Keratinocyte (primary cell): ENCODE results near the gene SPATA16. TPM values are rescaled to one million over a fixed set of nuclear protein-coding genes. Genes with fewer than 3 reads are reported as not detected.

Experiments
- DNase-seq: peaks from one replicate; pipeline ENCODE4 v3.0.0-alpha.2; 2011; ENCODE audit warnings: low read depth, missing footprints, low spot score
- FAIRE-seq: peaks from 2 replicates; lab custom pipeline; 2011; peaks lifted over from hg19 to GRCh38; lab: Jason Lieb, UNC
- H2AFZ ChIP-seq: 2 replicates; pipeline ENCODE4 v1.6.0; 2012; ENCODE audit warnings: low read length, control low read depth, inconsistent platforms; ENCODE audit not compliant: control insufficient read depth
- H3K27ac ChIP-seq: 2 replicates; pipeline ENCODE4 v1.5.1; 2011; ENCODE audit warnings: low read length; ENCODE audit not compliant: control insufficient read depth, insufficient read depth
- H3K27me3 ChIP-seq: 3 replicates; pipeline ENCODE4 v1.6.0; 2011; ENCODE audit warnings: low read length; ENCODE audit not compliant: control insufficient read depth, insufficient read depth; ENCODE audit errors: extremely low read depth
- H3K36me3 ChIP-seq, 2 experiments: 2 replicates in 1 of 2; 3 replicates in 1 of 2; pipeline ENCODE4 v1.5.1; 2011; ENCODE audit warnings: low read length in 2 of 2, mild to moderate bottlenecking in 1 of 2; ENCODE audit not compliant: control insufficient read depth in 2 of 2, insufficient read depth in 2 of 2; ENCODE audit errors: extremely low read depth in 1 of 2
- H3K4me1 ChIP-seq: 3 replicates; pipeline ENCODE4 v1.5.1; 2011; ENCODE audit warnings: low read length; ENCODE audit not compliant: control insufficient read depth, insufficient read depth; ENCODE audit errors: extremely low read depth
- H3K4me2 ChIP-seq: 3 replicates; pipeline ENCODE4 v1.6.0; 2011; ENCODE audit warnings: low read depth, low read length; ENCODE audit not compliant: control insufficient read depth, insufficient read depth; ENCODE audit errors: extremely low read depth
- H3K4me3 ChIP-seq, 3 experiments: fragments of 200-600 bp in 1 of 3; sonication (generic) in 1 of 3; 2 replicates in 2 of 3; 3 replicates in 1 of 3; pipeline ENCODE4 v1.5.1; 2011 to 2016; ENCODE audit warnings: low read length in 3 of 3, mild to moderate bottlenecking in 3 of 3, control low read depth in 2 of 3, inconsistent platforms in 1 of 3, low read depth in 1 of 3, mixed read lengths in 1 of 3, mixed run types in 1 of 3, moderate library complexity in 1 of 3; ENCODE audit not compliant: control insufficient read depth in 2 of 3, insufficient read depth in 2 of 3; ENCODE audit errors: extremely low read depth in 1 of 3
- H3K79me2 ChIP-seq: 2 replicates; pipeline ENCODE4 v1.6.0; 2012; ENCODE audit warnings: low read length; ENCODE audit not compliant: control insufficient read depth, insufficient read depth
- H3K9ac ChIP-seq: 3 replicates; pipeline ENCODE4 v1.6.0; 2011; ENCODE audit warnings: low read length; ENCODE audit not compliant: control insufficient read depth, insufficient read depth; ENCODE audit errors: extremely low read depth
- H3K9me1 ChIP-seq: 3 replicates; pipeline ENCODE4 v1.6.0; 2011; ENCODE audit warnings: low read length; ENCODE audit not compliant: control insufficient read depth, insufficient read depth; ENCODE audit errors: extremely low read depth
- H3K9me3 ChIP-seq: 2 replicates; pipeline ENCODE4 v1.5.1; 2012; ENCODE audit warnings: low read depth, low read length; ENCODE audit not compliant: control insufficient read depth
- H4K20me1 ChIP-seq: 3 replicates; pipeline ENCODE4 v1.6.0; 2011; ENCODE audit warnings: low read length; ENCODE audit not compliant: control insufficient read depth, insufficient read depth; ENCODE audit errors: extremely low read depth
- EZH2 ChIP-seq: IDR thresholded peaks from one replicate; pipeline ENCODE4 v1.6.1; 2012; ENCODE audit warnings: inconsistent platforms, mild to moderate bottlenecking, low read length, moderate library complexity
- dilution Hi-C: fragments of 300-500 bp; cut with MboI; formaldehyde crosslinking; loops from one replicate; pipeline ENCODE4 v1.7.0; 2020; ENCODE audit warnings: low sequenced_read_pairs; ENCODE audit not compliant: extremely low pct_ligation_motif_present
- polyA plus RNA-seq, 5 experiments: library from polyadenylated mRNA; depleted of rRNA in 3 of 5; stranded (reverse) in 3 of 5; stranded (forward) in 1 of 5; unstranded in 1 of 5; fragments of >200 nt; gene quantifications; 1 replicate in 1 of 5; 2 replicates in 3 of 5; 3 replicates in 1 of 5; pipeline versions ENCODE4 v1.2.1 to v1.2.3, GENCODE V29; 2011 to 2012; ENCODE audit warnings: missing spikeins in 2 of 5, low read depth in 1 of 5, low replicate concordance in 1 of 5
- TF ChIP-seq, protein P1 (sequence below), 3 experiments: IDR thresholded peaks in 1 of 3; conservative IDR thresholded peaks in 1 of 3; optimal IDR thresholded peaks in 1 of 3; 2 replicates in 2 of 3; 3 replicates in 1 of 3; pipeline versions ENCODE3 to v1.5.1; 2011; ENCODE audit warnings: low read length in 3 of 3, mild to moderate bottlenecking in 3 of 3, moderate library complexity in 2 of 3, control low read depth in 1 of 3, inconsistent platforms in 1 of 3; ENCODE audit not compliant: insufficient read depth in 2 of 3; ENCODE audit errors: extremely low read depth in 1 of 3

Gene SPATA16
- polyA plus RNA-seq, 1 donor (not counting 4 experiments of a cell fraction or from before 2014, with no cell fraction given), result not detected

- Histone ChIP-seq H4K20me1 (no peaks in the 10 kb centered on the region), H3K9me3 (no peaks in the 10 kb centered on the region), H3K9ac (no peak overlapping the region), H3K79me2 (no peaks in the 10 kb centered on the region), H3K4me1 (no peaks in the 10 kb centered on the region), H3K27me3 (no peaks in the 10 kb centered on the region), H2AFZ (no peak overlapping the region), H3K27ac (no peak overlapping the region), H3K4me3 (no peak overlapping the region), H3K4me2 (no peak overlapping the region), H3K9me1 (no peaks in the 10 kb centered on the region), H3K36me3 (no peaks in the 10 kb centered on the region)
- dilution Hi-C loops, result no loop called here
- TF ChIP-seq, protein P1, sequence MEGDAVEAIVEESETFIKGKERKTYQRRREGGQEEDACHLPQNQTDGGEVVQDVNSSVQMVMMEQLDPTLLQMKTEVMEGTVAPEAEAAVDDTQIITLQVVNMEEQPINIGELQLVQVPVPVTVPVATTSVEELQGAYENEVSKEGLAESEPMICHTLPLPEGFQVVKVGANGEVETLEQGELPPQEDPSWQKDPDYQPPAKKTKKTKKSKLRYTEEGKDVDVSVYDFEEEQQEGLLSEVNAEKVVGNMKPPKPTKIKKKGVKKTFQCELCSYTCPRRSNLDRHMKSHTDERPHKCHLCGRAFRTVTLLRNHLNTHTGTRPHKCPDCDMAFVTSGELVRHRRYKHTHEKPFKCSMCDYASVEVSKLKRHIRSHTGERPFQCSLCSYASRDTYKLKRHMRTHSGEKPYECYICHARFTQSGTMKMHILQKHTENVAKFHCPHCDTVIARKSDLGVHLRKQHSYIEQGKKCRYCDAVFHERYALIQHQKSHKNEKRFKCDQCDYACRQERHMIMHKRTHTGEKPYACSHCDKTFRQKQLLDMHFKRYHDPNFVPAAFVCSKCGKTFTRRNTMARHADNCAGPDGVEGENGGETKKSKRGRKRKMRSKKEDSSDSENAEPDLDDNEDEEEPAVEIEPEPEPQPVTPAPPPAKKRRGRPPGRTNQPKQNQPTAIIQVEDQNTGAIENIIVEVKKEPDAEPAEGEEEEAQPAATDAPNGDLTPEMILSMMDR (optimal IDR thresholded peaks at IDR 0.05 in 1 of 3, IDR thresholded peaks at IDR 0.05 in 1 of 3, conservative IDR thresholded peaks at IDR 0.05 in 1 of 3; ENCODE audit: extremely low read depth in 1 of 3, insufficient read depth in 2 of 3, low read length in 3 of 3), result no peak
- no peak for TF ChIP-seq EZH2
- DNase-seq (no peak), FAIRE-seq (no peak)
Measured at GRCh38 chr3:172993412-172993811, 147.6 kb downstream of the SPATA16 start.

DNA sequence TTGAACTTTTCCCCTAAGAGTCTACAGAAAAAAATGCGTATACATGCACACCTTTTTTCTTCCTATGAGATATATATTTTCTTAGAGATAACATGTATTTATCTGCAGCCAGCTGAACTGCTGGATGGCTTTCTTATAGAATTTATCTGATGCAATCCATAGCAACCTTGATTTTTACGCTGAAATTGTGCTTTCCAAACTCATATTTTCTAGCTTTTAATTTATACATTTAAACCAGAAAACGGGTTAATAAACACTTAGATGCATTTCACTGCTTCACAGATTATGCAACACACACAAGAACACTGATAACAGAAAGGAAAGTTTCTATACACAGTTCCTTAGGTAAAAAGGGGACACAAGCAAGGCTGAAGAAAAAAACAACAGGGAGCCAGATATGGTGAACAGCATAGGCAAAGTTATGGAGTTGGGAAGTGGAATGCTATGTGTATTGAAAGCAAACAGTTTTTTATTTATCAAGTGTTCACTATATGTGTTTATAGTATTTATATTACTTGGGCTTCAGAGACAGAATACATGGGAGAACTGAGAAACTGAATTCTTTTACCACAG, 149.5 kb downstream of the SPATA16 start:
- no peaks in the 10 kb centered on the region for H3K4me1 ChIP-seq
- H3K9me1 ChIP-seq, result no peaks in the 10 kb centered on the region
- H3K27me3 ChIP-seq, result no peaks in the 10 kb centered on the region
- no peak for TF ChIP-seq EZH2
- TF ChIP-seq, protein P1 (optimal IDR thresholded peaks at IDR 0.05 in 1 of 3, IDR thresholded peaks at IDR 0.05 in 1 of 3, conservative IDR thresholded peaks at IDR 0.05 in 1 of 3; ENCODE audit: extremely low read depth in 1 of 3, insufficient read depth in 2 of 3, low read length in 3 of 3), result no peak
- H3K36me3 ChIP-seq, result no peaks in the 10 kb centered on the region
- H3K9ac ChIP-seq, result no peak overlapping the region
- no peaks in the 10 kb centered on the region for H3K79me2 ChIP-seq
- FAIRE-seq, result no peak
- no peak for DNase-seq
- dilution Hi-C loops, result no loop called here
- H3K4me3 ChIP-seq, result no peak overlapping the region
- no peak overlapping the region for H3K4me2 ChIP-seq
- no peak overlapping the region for H3K27ac ChIP-seq
- no peak overlapping the region for H2AFZ ChIP-seq
- no peaks in the 10 kb centered on the region for H4K20me1 ChIP-seq
- no peaks in the 10 kb centered on the region for H3K9me3 ChIP-seq
